ENCODE measurements around the gene TMC8.

DNA sequence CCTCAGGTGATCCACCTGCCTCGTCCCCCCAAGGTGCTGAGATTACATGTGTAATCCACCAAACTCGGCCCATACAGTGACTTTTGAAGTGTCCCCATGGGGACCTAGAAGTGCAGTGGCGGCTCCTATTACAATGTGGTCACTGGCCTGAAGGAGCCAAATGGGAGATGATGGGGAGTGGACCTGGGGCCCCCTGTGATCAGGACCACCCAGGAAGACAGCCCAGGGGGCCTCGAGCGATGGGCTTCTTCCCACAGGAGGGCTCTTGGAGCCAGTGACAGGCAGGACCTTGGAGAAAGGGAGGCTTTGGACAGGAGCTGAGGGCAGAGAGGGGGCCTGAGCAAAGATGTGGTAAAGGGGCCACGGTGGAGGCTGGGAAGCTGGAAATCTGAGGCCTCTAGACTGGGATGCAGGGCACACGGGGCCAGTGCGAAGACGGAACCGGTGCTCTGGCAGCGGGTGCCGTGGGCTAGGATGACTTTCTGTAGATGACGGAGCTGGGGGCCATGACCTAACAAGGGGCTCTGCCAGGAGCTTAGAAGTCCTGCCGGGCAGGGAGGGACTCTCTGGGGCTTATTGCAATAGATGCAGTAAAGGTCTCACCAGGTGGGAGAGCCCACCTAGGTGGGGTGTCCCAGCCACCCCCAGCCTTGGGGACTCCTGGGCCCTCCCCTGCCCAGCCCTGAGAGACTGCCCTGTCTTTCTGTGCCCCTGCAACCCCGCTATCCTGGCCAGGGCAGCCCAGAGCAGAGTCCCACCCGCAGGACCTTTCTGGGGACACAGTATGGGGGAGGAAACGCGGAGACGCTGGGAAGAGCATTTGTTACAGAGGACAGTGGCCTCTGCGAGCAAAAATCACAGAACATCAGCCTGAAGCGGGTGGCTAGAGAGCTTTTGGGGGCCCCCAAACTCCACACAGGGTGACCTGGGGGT lies 12.9 kb downstream of the TMC8 start:
- TF ChIP-seq, protein P1, sequence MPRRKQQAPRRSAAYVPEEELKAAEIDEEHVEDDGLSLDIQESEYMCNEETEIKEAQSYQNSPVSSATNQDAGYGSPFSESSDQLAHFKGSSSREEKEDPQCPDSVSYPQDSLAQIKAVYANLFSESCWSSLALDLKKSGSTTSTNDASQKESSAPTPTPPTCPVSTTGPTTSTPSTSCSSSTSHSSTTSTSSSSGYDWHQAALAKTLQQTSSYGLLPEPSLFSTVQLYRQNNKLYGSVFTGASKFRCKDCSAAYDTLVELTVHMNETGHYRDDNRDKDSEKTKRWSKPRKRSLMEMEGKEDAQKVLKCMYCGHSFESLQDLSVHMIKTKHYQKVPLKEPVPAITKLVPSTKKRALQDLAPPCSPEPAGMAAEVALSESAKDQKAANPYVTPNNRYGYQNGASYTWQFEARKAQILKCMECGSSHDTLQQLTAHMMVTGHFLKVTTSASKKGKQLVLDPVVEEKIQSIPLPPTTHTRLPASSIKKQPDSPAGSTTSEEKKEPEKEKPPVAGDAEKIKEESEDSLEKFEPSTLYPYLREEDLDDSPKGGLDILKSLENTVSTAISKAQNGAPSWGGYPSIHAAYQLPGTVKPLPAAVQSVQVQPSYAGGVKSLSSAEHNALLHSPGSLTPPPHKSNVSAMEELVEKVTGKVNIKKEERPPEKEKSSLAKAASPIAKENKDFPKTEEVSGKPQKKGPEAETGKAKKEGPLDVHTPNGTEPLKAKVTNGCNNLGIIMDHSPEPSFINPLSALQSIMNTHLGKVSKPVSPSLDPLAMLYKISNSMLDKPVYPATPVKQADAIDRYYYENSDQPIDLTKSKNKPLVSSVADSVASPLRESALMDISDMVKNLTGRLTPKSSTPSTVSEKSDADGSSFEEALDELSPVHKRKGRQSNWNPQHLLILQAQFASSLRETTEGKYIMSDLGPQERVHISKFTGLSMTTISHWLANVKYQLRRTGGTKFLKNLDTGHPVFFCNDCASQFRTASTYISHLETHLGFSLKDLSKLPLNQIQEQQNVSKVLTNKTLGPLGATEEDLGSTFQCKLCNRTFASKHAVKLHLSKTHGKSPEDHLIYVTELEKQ (tag by site-specific recombination; IDR thresholded peaks at IDR 0.05; ENCODE audit: borderline replicate concordance) = no peak
- TF ChIP-seq, protein P2, sequence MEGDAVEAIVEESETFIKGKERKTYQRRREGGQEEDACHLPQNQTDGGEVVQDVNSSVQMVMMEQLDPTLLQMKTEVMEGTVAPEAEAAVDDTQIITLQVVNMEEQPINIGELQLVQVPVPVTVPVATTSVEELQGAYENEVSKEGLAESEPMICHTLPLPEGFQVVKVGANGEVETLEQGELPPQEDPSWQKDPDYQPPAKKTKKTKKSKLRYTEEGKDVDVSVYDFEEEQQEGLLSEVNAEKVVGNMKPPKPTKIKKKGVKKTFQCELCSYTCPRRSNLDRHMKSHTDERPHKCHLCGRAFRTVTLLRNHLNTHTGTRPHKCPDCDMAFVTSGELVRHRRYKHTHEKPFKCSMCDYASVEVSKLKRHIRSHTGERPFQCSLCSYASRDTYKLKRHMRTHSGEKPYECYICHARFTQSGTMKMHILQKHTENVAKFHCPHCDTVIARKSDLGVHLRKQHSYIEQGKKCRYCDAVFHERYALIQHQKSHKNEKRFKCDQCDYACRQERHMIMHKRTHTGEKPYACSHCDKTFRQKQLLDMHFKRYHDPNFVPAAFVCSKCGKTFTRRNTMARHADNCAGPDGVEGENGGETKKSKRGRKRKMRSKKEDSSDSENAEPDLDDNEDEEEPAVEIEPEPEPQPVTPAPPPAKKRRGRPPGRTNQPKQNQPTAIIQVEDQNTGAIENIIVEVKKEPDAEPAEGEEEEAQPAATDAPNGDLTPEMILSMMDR (tag by site-specific recombination; IDR thresholded peaks at IDR 0.05) = no peak
- TF ChIP-seq ZNF311 (tag by site-specific recombination; IDR thresholded peaks at IDR 0.05; ENCODE audit: borderline replicate concordance) (no peak), ZNF239 (tag by site-specific recombination; IDR thresholded peaks at IDR 0.05) (no peak), PRDM1 (tag by site-specific recombination; IDR thresholded peaks at IDR 0.05) (no peak), TCF7L2 (IDR thresholded peaks at IDR 0.05; ENCODE audit: borderline replicate concordance, low read depth, low read length) (no peak)
